Karpas-422 (cell line): ENCODE measurements around the gene LIPG. TPM values are rescaled to one million over a fixed set of nuclear protein-coding genes. Genes with fewer than 3 reads are reported as not detected.

Experiments used
- DNase-seq: peaks from one replicate; pipeline ENCODE4 v3.0.0-alpha.2; 2015
- H2AFZ ChIP-seq: fragments of 200-600 bp; sonication (generic); 2 replicates; pipeline ENCODE4 v1.6.1; 2014; ENCODE audit warnings: antibody characterized with exemption, low read length, mixed read lengths
- H3K27ac ChIP-seq: fragments of 200-600 bp; sonication (generic); 2 replicates; pipeline ENCODE4 v1.5.1; 2014; ENCODE audit warnings: mild to moderate bottlenecking, low read length, moderate library complexity
- H3K27me3 ChIP-seq: fragments of 200-600 bp; sonication (generic); 2 replicates; pipeline ENCODE4 v1.6.1; 2014; ENCODE audit warnings: low read length, mixed read lengths
- H3K36me3 ChIP-seq: fragments of 200-600 bp; sonication (generic); 2 replicates; pipeline ENCODE4 v1.6.1; 2014; ENCODE audit warnings: low read length, mixed read lengths; ENCODE audit not compliant: insufficient read depth
- H3K4me1 ChIP-seq: fragments of 200-600 bp; sonication (generic); 2 replicates; pipeline ENCODE4 v1.6.1; 2014; ENCODE audit warnings: mild to moderate bottlenecking, low read length, mixed read lengths
- H3K4me2 ChIP-seq: fragments of 200-600 bp; sonication (generic); 2 replicates; pipeline ENCODE4 v1.6.1; 2014; ENCODE audit warnings: low read length, low read depth, mild to moderate bottlenecking; ENCODE audit not compliant: poor library complexity, severe bottlenecking
- H3K4me3 ChIP-seq: fragments of 200-600 bp; sonication (generic); 2 replicates; pipeline ENCODE4 v1.5.1; 2014; ENCODE audit warnings: mild to moderate bottlenecking, antibody characterized with exemption, low read length, mixed read lengths
- H3K79me2 ChIP-seq: fragments of 200-600 bp; sonication (generic); 2 replicates; pipeline ENCODE4 v1.6.1; 2014; ENCODE audit warnings: mild to moderate bottlenecking, low read length, mixed read lengths
- H3K9ac ChIP-seq: fragments of 200-600 bp; sonication (generic); 2 replicates; pipeline ENCODE4 v1.6.0; 2014; ENCODE audit warnings: low read length
- H3K9me2 ChIP-seq: fragments of 200-600 bp; sonication (generic), shearing (Covaris generic); replicated peaks from 2 replicates; pipeline ENCODE4 v1.6.0; 2014; ENCODE audit warnings: mild to moderate bottlenecking, low read length, moderate library complexity; ENCODE audit not compliant: insufficient read depth
- H3K9me3 ChIP-seq: fragments of 300-700, 200-600 bp; sonication (generic); 2 replicates; pipeline ENCODE4 v1.6.1; 2014; ENCODE audit warnings: low read length, mixed read lengths
- H4K20me1 ChIP-seq: fragments of 200-600 bp; sonication (generic); 2 replicates; pipeline ENCODE4 v1.6.1; 2014; ENCODE audit warnings: mild to moderate bottlenecking, antibody characterized with exemption, low read length, low read depth; ENCODE audit not compliant: insufficient read depth
- total RNA-seq: library from RNA; depleted of rRNA; stranded (reverse); fragments of >200 nt; shearing (Covaris generic); gene quantifications from 2 replicates; pipeline ENCODE4 v1.2.3, GENCODE V29; 2014; ENCODE audit warnings: low replicate concordance

LIPG gene
- total RNA-seq, 1 experiment from 2014 or later = not detected

DNA sequence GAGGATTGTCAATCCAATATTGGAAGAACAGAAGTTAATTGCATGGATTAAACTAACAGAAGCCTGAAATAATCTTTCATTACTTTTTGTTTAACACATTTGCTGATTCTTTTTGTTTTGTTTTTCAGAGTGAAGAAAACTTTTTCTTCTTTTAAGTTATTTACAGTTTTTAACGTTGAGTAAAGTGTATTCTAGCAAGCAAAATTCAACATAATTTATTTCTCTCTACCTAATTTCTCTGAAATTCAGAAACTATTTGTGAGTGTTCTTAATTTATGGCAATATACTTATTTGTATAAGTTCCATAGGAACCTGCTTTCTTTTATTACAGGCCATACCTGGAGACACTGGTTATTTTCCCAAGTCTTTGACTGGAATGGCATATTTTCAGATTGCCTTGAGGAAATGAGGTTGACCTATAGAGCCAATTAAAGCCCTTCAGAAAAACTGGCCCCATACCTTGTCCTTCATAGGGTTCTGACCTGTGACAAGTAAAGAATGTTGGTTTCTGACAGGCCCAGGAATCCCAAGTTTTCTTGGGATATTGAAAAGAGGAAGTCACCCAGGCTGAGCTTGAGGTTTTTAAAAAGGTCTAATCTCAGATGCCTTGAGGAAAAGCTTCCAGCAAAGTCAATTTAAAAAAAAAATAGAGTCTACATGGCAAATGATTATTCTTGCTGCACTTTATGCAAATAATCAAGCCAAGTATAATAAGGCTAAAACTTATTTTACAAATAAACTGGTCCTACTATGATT lies 26.8 kb upstream of the LIPG start:
- Histone ChIP-seq H3K27me3 (no peaks in the 10 kb centered on the region), H3K4me1 (peaks cover 5% of the 10 kb centered on the region), H3K9me3 (no peaks in the 10 kb centered on the region), H3K9me2 (no peaks in the 10 kb centered on the region), H3K36me3 (no peaks in the 10 kb centered on the region), H3K4me2 (no peak overlapping the region), H3K4me3 (no peak overlapping the region), H3K79me2 (no peaks in the 10 kb centered on the region), H3K9ac (no peak overlapping the region), H2AFZ (no peak overlapping the region), H3K27ac (no peak overlapping the region), H4K20me1 (no peaks in the 10 kb centered on the region)
- no peak for DNase-seq

DNA sequence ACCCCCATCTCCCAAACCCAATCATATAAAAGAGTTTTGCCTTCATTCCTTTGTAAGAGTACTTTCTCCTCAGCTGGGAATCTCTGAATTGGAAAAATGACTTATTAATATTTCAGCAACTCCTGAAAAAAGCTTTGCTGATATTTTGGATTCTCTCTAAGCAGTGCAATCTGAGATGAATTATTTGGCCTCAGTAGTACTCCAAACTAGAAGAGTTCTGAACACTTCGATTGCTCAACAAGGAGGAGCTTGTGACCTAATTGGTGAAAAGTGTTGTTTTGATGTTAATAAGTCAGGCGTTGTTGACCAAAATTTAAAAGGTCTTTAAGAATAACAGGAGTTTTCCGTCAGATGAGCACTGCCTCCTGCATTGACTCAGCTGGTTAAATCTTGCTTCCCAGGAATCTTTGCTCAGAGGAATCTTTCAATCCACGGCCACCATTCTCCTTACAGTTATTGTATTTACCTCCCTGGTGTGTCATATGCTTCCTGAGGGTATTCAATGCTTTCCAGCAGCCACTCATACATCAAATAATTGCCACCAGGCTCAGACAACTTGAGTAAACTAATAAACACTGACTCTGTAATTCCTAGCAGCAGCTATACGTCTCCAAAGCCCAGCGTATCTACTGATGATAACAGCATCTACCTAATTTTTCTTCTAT lies 24.5 kb upstream of the LIPG start:
- no peaks in the 10 kb centered on the region for H3K36me3 ChIP-seq
- H4K20me1 ChIP-seq = no peaks in the 10 kb centered on the region
- no peak overlapping the region for H3K9ac ChIP-seq
- H2AFZ ChIP-seq = no peak overlapping the region
- no peak overlapping the region for H3K4me3 ChIP-seq
- H3K9me3 ChIP-seq = no peaks in the 10 kb centered on the region
- H3K4me1 ChIP-seq = no peaks in the 10 kb centered on the region
- no peak for DNase-seq
- H3K4me2 ChIP-seq = no peak overlapping the region
- H3K27ac ChIP-seq = no peak overlapping the region
- no peaks in the 10 kb centered on the region for H3K79me2 ChIP-seq
- no peaks in the 10 kb centered on the region for H3K27me3 ChIP-seq
- no peaks in the 10 kb centered on the region for H3K9me2 ChIP-seq

DNA sequence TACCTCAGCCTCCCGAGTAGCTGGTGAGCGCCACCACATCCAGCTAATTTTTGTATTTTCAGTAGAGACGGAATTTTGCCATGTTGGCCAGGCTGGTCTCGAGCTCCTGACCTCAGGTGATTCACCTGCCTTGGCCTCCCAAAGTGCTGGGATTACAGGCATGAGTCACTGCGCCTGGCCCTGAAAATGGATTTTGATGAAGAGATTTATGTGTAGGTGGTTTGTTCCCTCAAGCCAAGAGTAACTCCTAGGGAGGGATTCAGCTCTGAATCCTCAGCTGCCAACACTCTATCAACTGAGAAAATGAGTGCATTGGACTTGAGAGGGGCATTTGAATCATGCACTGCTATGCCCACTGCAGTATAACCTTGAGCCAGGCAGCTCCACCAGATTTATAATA lies 17.5 kb upstream of the LIPG start:
- Histone ChIP-seq H3K9me3 (no peaks in the 10 kb centered on the region), H3K79me2 (no peaks in the 10 kb centered on the region), H3K9me2 (no peaks in the 10 kb centered on the region), H3K9ac (no peak overlapping the region), H3K36me3 (no peaks in the 10 kb centered on the region), H3K27ac (no peak overlapping the region), H3K4me1 (no peaks in the 10 kb centered on the region), H3K27me3 (no peaks in the 10 kb centered on the region), H3K4me3 (no peak overlapping the region), H3K4me2 (no peak overlapping the region), H2AFZ (no peak overlapping the region), H4K20me1 (no peaks in the 10 kb centered on the region)
- DNase-seq = no peak

DNA sequence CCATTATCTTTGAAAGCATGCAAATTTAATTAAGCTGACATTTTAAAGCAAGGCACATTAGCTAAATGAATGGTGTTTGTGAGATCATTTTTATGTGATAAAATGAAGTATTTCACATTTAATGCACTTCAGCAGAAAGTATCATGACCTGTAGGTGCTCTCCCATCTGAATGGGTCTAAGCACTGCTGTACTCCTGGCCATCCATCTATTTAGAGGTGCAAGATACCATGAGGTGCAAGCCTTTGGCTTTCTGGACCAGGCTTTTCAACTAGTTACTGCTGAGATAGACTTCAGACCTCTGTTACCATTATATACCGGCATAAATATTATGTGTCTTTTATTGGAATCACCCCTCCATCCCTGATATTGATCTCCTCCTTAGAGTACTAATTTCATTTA lies 15.6 kb upstream of the LIPG start:
- no peak for DNase-seq
- no peak overlapping the region for H3K9ac ChIP-seq
- no peak overlapping the region for H3K4me3 ChIP-seq
- H2AFZ ChIP-seq = no peak overlapping the region
- H3K9me3 ChIP-seq = no peaks in the 10 kb centered on the region
- no peak overlapping the region for H3K27ac ChIP-seq
- H3K4me2 ChIP-seq = no peak overlapping the region
- H3K9me2 ChIP-seq = no peaks in the 10 kb centered on the region
- H4K20me1 ChIP-seq = no peaks in the 10 kb centered on the region
- no peaks in the 10 kb centered on the region for H3K27me3 ChIP-seq
- H3K79me2 ChIP-seq = no peaks in the 10 kb centered on the region
- H3K4me1 ChIP-seq = no peaks in the 10 kb centered on the region
- no peaks in the 10 kb centered on the region for H3K36me3 ChIP-seq

DNA sequence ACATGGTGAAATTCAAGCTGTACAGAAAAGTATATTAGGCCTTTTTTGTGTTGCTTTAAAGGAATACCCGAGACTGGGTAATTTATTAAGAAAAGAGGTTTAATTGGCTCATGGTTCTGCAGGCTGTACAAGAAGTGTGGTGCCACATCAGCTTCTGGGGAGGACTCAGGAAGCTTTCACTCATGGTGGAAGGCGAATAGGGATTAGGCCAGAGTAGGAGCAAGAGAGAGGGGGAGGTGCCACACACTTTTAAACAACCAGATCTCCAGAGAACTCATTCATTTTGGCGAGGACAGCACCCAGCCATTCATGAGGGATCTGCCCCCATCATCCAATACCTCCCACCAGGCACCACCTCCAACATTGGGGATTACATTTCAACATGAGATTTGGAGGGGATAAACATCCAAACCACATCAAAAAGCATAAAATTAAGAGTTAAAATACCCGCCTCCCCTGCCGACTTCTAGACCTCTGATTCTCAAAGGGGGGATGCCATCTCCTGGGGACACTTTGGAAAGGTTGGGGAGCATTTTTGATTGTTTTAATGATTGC lies 15.1 kb upstream of the LIPG start:
- H3K4me1 ChIP-seq = no peaks in the 10 kb centered on the region
- no peak overlapping the region for H3K9ac ChIP-seq
- H3K27ac ChIP-seq = no peak overlapping the region
- no peak overlapping the region for H3K4me3 ChIP-seq
- H2AFZ ChIP-seq = no peak overlapping the region
- H3K4me2 ChIP-seq = no peak overlapping the region
- no peaks in the 10 kb centered on the region for H3K9me3 ChIP-seq
- H3K36me3 ChIP-seq = no peaks in the 10 kb centered on the region
- no peaks in the 10 kb centered on the region for H3K9me2 ChIP-seq
- H3K79me2 ChIP-seq = no peaks in the 10 kb centered on the region
- H3K27me3 ChIP-seq = no peaks in the 10 kb centered on the region
- no peaks in the 10 kb centered on the region for H4K20me1 ChIP-seq
- DNase-seq = no peak

DNA sequence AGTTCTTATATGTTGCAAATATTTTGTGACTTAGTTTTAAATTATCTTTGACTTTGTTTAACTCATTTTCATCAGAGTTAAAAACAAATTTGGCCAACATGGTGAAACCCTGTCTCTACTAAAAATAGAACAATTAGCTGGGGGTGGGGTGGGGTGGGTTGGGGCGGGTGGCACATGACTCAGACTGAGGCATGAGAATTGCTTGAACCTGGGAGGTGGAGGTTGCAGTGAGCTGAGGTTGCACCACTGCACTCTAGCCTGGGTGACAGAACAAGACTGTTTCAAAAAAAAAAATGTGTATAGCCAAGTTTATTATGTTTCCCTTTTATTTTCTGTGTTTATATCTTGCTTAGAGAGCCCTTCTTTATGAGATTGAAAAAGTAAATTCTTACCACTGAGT lies 14.2 kb upstream of the LIPG start:
- no peak overlapping the region for H3K4me2 ChIP-seq
- no peaks in the 10 kb centered on the region for H3K9me2 ChIP-seq
- no peaks in the 10 kb centered on the region for H3K36me3 ChIP-seq
- no peak overlapping the region for H3K4me3 ChIP-seq
- H4K20me1 ChIP-seq = no peaks in the 10 kb centered on the region
- DNase-seq = no peak
- no peaks in the 10 kb centered on the region for H3K4me1 ChIP-seq
- H3K27ac ChIP-seq = no peak overlapping the region
- H3K9ac ChIP-seq = no peak overlapping the region
- H3K9me3 ChIP-seq = no peaks in the 10 kb centered on the region
- H2AFZ ChIP-seq = no peak overlapping the region
- H3K79me2 ChIP-seq = no peaks in the 10 kb centered on the region
- no peaks in the 10 kb centered on the region for H3K27me3 ChIP-seq

GRCh38 chr18:49548229-49548636 lies 13.6 kb upstream of the LIPG start:
- DNase-seq = no peak
- no peak overlapping the region for H3K4me2 ChIP-seq
- H3K27me3 ChIP-seq = no peaks in the 10 kb centered on the region

GRCh38 chr18:49550621-49551339 lies 11.1 kb upstream of the LIPG start:
- H2AFZ ChIP-seq = no peak overlapping the region
- H3K4me3 ChIP-seq = no peak overlapping the region
- H3K9me2 ChIP-seq = no peaks in the 10 kb centered on the region
- H3K9me3 ChIP-seq = no peaks in the 10 kb centered on the region
- H3K4me1 ChIP-seq = no peaks in the 10 kb centered on the region
- H3K9ac ChIP-seq = no peak overlapping the region
- H3K27me3 ChIP-seq = no peaks in the 10 kb centered on the region
- no peak overlapping the region for H3K27ac ChIP-seq
- DNase-seq = no peak
- no peaks in the 10 kb centered on the region for H3K79me2 ChIP-seq
- no peaks in the 10 kb centered on the region for H3K36me3 ChIP-seq
- no peaks in the 10 kb centered on the region for H4K20me1 ChIP-seq
- H3K4me2 ChIP-seq = no peak overlapping the region

More at GRCh38 chr18:49548229-49548636, 13.6 kb upstream of the LIPG start:
- Histone ChIP-seq H2AFZ (no peak overlapping the region), H3K4me3 (no peak overlapping the region), H3K9me3 (no peaks in the 10 kb centered on the region), H3K27ac (no peak overlapping the region), H3K9ac (no peak overlapping the region), H4K20me1 (no peaks in the 10 kb centered on the region), H3K79me2 (no peaks in the 10 kb centered on the region), H3K9me2 (no peaks in the 10 kb centered on the region), H3K36me3 (no peaks in the 10 kb centered on the region), H3K4me1 (no peaks in the 10 kb centered on the region)
